Caco-2 (cell line): ENCODE results near the gene PDE2A. TPM values are rescaled to one million over a fixed set of nuclear protein-coding genes. Genes with fewer than 3 reads are reported as not detected.

ENCODE experiments used
- BruUV-seq: library from RNA; stranded (reverse); fragments of 400-500 nt; replicated peaks from 2 replicates; lab custom pipeline; 2021; lab: Mats Ljungman, UMichigan
- CTCF ChIA-PET: fragments of 300-600 bp; sonication (Branson Sonifier 250); formaldehyde crosslinking; loops from one replicate; lab custom pipeline; 2022; ENCODE audit warnings: antibody characterized with exemption; lab: Charles Lee
- POLR2A ChIA-PET: fragments of 300-600 bp; sonication (Branson Sonifier 250); formaldehyde crosslinking; loops from one replicate; lab custom pipeline; 2022; ENCODE audit warnings: antibody characterized with exemption; lab: Charles Lee
- DNase-seq, 2 experiments: peaks; one replicate each; pipeline versions ENCODE4 v3.0.0 to v3.0.0-alpha.2; 2020 to 2022
- H3K27me3 ChIP-seq: replicated peaks from 2 replicates; pipeline ENCODE4 v1.6.0; 2011; ENCODE audit warnings: low read length; ENCODE audit not compliant: control insufficient read depth, insufficient read depth
- H3K36me3 ChIP-seq: 2 replicates; pipeline ENCODE4 v1.5.1; 2011; ENCODE audit warnings: low read length; ENCODE audit not compliant: control insufficient read depth, insufficient read depth
- H3K4me1 ChIP-seq: fragments of 250-450 bp; sonication (Bioruptor Pico); 2 replicates; pipeline ENCODE4 v1.5.1; 2020; ENCODE audit warnings: mild to moderate bottlenecking
- H3K4me3 ChIP-seq: 2 replicates; pipeline ENCODE4 v1.5.1; 2011; ENCODE audit warnings: low read depth, mild to moderate bottlenecking, control low read depth, low read length
- H3K9me3 ChIP-seq: fragments of 250-450 bp; sonication (Bioruptor Pico); 2 replicates; pipeline ENCODE4 v1.5.1; 2020; ENCODE audit warnings: mild to moderate bottlenecking, moderate library complexity
- H3K27ac Mint-ChIP-seq: one replicate; pipeline ENCODE4 v1.8.0; 2022; ENCODE audit warnings: mixed read lengths; ENCODE audit not compliant: unreplicated experiment
- H3K27me3 Mint-ChIP-seq: one replicate; pipeline ENCODE4 v1.8.0; 2022; ENCODE audit warnings: mixed read lengths; ENCODE audit not compliant: insufficient read depth, unreplicated experiment
- H3K36me3 Mint-ChIP-seq: one replicate; pipeline ENCODE4 v1.8.0; 2022; ENCODE audit warnings: mild to moderate bottlenecking, mixed read lengths; ENCODE audit not compliant: insufficient read depth, unreplicated experiment
- H3K4me1 Mint-ChIP-seq: one replicate; pipeline ENCODE4 v1.8.0; 2022; ENCODE audit warnings: low read depth, mixed read lengths; ENCODE audit not compliant: unreplicated experiment
- H3K4me3 Mint-ChIP-seq: one replicate; pipeline ENCODE4 v1.8.0; 2022; ENCODE audit warnings: mild to moderate bottlenecking, moderate library complexity, mixed read lengths; ENCODE audit not compliant: unreplicated experiment
- H3K9me3 Mint-ChIP-seq: one replicate; pipeline ENCODE4 v1.8.0; 2022; ENCODE audit warnings: mixed read lengths; ENCODE audit not compliant: unreplicated experiment
- intact Hi-C: fragments of 100-400 bp; cut with micrococcal nuclease; formaldehyde crosslinking; loops from one replicate; pipeline ENCODE4 v1.10.0; 2022; ENCODE audit not compliant: unreplicated experiment
- total RNA-seq: library from RNA; stranded (reverse); gene quantifications from 2 replicates; pipeline ENCODE4 v1.2.3, GENCODE V29; 2022
- TF ChIP-seq, protein P1 (sequence below), 2 experiments: fragments of 200-600 bp in 1 of 2; IDR thresholded peaks; 1 replicate in 1 of 2; 2 replicates in 1 of 2; pipeline versions ENCODE4 v1.5.1 to v1.8.0; 2011 to 2022; ENCODE audit warnings: antibody characterized with exemption in 1 of 2, control low read depth in 1 of 2, inconsistent platforms in 1 of 2, low read depth in 1 of 2, low read length in 1 of 2, mild to moderate bottlenecking in 1 of 2, moderate library complexity in 1 of 2; ENCODE audit not compliant: insufficient read depth in 1 of 2, severe bottlenecking in 1 of 2, unreplicated experiment in 1 of 2

PDE2A gene
- total RNA-seq, 1 experiment from 2014 or later, result 1.4 TPM

DNA sequence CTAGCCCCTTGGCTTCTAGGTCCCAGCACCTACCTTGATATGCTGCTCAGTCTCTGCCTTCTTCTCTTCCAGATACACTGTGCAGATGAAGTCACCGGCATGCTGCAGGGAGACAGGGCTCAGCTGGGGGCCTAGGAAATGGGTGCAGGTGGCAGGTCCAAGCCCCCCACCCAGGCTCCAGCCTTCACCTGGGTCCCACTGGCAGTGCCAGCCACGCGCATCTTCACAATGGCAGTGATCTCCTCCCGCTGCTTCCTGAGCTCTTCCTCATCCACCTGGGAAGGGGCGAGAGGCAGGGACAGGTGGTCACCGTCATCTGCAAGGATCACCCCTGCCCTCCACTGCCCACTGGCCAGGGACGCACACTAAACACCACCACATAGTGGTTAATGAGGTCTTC lies 21.1 kb upstream of the PDE2A start:
- Mint-ChIP-seq H3K36me3 (peaks cover 35% of the 10 kb centered on the region), H3K27ac (no peak overlapping the region), H3K4me1 (no peaks in the 10 kb centered on the region)

DNA sequence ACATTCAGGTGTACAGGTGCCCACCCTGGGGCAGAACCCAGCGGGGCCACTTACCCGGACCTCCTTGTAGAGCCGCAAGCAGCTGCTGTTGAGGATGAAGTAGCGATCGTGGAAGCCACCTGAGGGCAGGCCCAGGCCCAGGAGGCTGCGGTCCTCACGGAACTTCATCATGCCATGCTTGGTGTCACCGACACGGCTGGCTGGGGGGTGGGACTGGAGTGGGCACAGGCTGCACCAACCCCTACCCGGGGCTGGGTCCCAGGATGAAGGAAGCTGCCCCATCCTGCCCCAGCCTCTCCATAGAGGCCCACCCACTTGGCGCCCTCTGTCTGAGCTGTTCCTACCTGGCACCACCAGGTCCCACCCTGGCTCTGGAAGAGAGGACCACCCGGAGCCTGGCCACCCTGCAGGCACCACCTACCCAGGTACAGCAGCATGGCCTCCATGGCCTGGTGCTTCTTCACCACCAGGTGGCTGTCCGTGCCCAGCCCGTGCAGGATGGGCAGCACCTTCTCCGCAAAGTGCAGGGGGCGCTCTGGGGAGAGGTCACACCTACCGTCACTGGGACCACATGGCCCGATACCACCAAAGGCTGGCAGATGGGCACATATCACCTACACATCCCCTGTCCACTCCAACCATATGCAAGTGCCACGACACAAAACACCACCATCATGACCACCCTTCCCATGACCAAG lies 19.2 kb upstream of the PDE2A start:
- intact Hi-C loops, result no loop called here
- no peaks in the 10 kb centered on the region for H3K9me3 Mint-ChIP-seq
- H3K27me3 Mint-ChIP-seq, result no peaks in the 10 kb centered on the region
- no peaks in the 10 kb centered on the region for H3K4me1 Mint-ChIP-seq
- Histone ChIP-seq H3K9me3 (no peaks in the 10 kb centered on the region), H3K4me1 (no peaks in the 10 kb centered on the region), H3K27me3 (no peaks in the 10 kb centered on the region), H3K4me3 (no peak overlapping the region), H3K36me3 (peaks cover 12% of the 10 kb centered on the region)
- no TSS peak for BruUV-seq
- H3K36me3 Mint-ChIP-seq, result peaks cover 26% of the 10 kb centered on the region
- H3K27ac Mint-ChIP-seq, result no peak overlapping the region
- DNase-seq, result no peak
- ChIA-PET CTCF (no interaction called here), POLR2A (no interaction called here)
- H3K4me3 Mint-ChIP-seq, result no peak overlapping the region
- TF ChIP-seq, protein P1, sequence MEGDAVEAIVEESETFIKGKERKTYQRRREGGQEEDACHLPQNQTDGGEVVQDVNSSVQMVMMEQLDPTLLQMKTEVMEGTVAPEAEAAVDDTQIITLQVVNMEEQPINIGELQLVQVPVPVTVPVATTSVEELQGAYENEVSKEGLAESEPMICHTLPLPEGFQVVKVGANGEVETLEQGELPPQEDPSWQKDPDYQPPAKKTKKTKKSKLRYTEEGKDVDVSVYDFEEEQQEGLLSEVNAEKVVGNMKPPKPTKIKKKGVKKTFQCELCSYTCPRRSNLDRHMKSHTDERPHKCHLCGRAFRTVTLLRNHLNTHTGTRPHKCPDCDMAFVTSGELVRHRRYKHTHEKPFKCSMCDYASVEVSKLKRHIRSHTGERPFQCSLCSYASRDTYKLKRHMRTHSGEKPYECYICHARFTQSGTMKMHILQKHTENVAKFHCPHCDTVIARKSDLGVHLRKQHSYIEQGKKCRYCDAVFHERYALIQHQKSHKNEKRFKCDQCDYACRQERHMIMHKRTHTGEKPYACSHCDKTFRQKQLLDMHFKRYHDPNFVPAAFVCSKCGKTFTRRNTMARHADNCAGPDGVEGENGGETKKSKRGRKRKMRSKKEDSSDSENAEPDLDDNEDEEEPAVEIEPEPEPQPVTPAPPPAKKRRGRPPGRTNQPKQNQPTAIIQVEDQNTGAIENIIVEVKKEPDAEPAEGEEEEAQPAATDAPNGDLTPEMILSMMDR (IDR thresholded peaks at IDR 0.05; ENCODE audit: insufficient read depth in 1 of 2, low read depth in 1 of 2, low read length in 1 of 2, severe bottlenecking in 1 of 2, unreplicated experiment in 1 of 2), result peak in 1 of 2 experiments; percentile 21

More for the DNA sequence above, 21.1 kb upstream of the PDE2A start:
- intact Hi-C loops, result no loop called here
- TF ChIP-seq, protein P1 (IDR thresholded peaks at IDR 0.05; ENCODE audit: insufficient read depth in 1 of 2, low read depth in 1 of 2, low read length in 1 of 2, severe bottlenecking in 1 of 2, unreplicated experiment in 1 of 2), result no peak
- H3K27me3 ChIP-seq, result no peaks in the 10 kb centered on the region
- no peaks in the 10 kb centered on the region for H3K4me1 ChIP-seq
- BruUV-seq, result no TSS peak
- Mint-ChIP-seq H3K4me3 (no peak overlapping the region), H3K9me3 (no peaks in the 10 kb centered on the region), H3K27me3 (no peaks in the 10 kb centered on the region)
- no peak overlapping the region for H3K4me3 ChIP-seq
- POLR2A ChIA-PET, result no interaction called here
- DNase-seq, result no peak
- H3K36me3 ChIP-seq, result peaks cover 10% of the 10 kb centered on the region
- H3K9me3 ChIP-seq, result no peaks in the 10 kb centered on the region
- CTCF ChIA-PET, result interaction anchor here (0.6 kb wide), 1 partner anchor 34 kb away, joined by 3 read pairs; no protein-coding TSS in a partner anchor

DNA sequence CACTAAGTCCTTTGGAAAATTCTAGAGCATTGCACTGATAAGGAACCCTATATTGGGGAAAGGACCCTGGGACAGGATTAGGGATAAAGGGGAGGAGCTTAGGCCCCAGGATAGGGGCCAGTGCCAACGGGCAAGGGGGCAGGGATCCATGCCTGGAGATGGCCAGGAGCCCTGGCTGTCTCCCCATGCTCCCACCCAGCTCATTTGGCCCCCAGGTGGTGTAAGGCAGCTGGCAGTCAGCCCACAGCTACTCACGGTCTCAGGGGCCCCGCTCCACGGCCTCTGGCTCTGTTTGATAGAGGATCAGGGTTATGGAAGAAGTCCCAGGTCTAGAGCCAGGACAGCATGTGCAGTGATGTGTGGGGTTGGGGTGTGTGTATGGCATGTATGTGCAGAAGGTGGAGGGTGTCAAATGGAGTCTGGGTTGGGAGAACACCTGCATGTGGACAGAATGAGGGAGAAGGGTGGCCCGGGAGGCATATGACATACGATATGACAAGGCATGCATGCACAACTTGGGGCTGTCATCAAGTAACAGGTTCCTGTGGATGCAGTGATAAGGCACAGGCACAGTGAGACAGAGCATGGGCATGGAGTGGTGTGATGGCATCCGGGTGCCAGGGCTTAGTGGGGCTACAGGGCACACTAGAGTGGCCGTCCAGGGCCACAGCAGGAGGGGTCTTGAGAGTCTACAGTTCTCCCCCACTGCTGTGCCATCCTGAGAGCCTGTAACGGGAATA lies 18.4 kb upstream of the PDE2A start:
- Mint-ChIP-seq H3K4me3 (no peak overlapping the region), H3K27me3 (no peaks in the 10 kb centered on the region), H3K36me3 (peaks cover 30% of the 10 kb centered on the region), H3K9me3 (no peaks in the 10 kb centered on the region), H3K4me1 (no peaks in the 10 kb centered on the region), H3K27ac (no peak overlapping the region)
- no peak for DNase-seq
- TF ChIP-seq, protein P1 (IDR thresholded peaks at IDR 0.05; ENCODE audit: insufficient read depth in 1 of 2, low read depth in 1 of 2, low read length in 1 of 2, severe bottlenecking in 1 of 2, unreplicated experiment in 1 of 2), result no peak
- no peak overlapping the region for H3K4me3 ChIP-seq
- H3K4me1 ChIP-seq, result no peaks in the 10 kb centered on the region
- no peaks in the 10 kb centered on the region for H3K9me3 ChIP-seq
- peaks cover 11% of the 10 kb centered on the region for H3K36me3 ChIP-seq
- BruUV-seq, result no TSS peak
- CTCF ChIA-PET, result interaction anchor here (0.7 kb wide), 1 partner anchor 103 kb away, joined by 3 read pairs; no protein-coding TSS in a partner anchor
- intact Hi-C loops, result no loop called here
- no peaks in the 10 kb centered on the region for H3K27me3 ChIP-seq
- POLR2A ChIA-PET, result no interaction called here
